PC-3 (cell line): ENCODE data around the gene MON1B. TPM values are rescaled to one million over a fixed set of nuclear protein-coding genes. Genes with fewer than 3 reads are reported as not detected.

ENCODE experiments used
- ATAC-seq: fragments of 200-7000 bp; cut with Tn5 transposase; 2 replicates; pipeline ENCODE4 v1.9.1; 2020; ENCODE audit warnings: mild to moderate bottlenecking, moderate library complexity
- BruUV-seq: library from RNA; stranded (reverse); fragments of 400-500 nt; replicated peaks from 2 replicates; lab custom pipeline; 2021; lab: Mats Ljungman, UMichigan
- CTCF ChIA-PET: fragments of 300-600 bp; sonication (Branson Sonifier 250); formaldehyde crosslinking; loops from one replicate; lab custom pipeline; 2022; ENCODE audit warnings: antibody characterized with exemption; lab: Charles Lee
- POLR2A ChIA-PET: fragments of 300-600 bp; sonication (Branson Sonifier 250); formaldehyde crosslinking; loops from one replicate; lab custom pipeline; 2022; ENCODE audit warnings: antibody characterized with exemption; ENCODE audit not compliant: unreplicated experiment; lab: Charles Lee
- DNase-seq: peaks from one replicate; pipeline ENCODE4 v3.0.0-alpha.2; 2015
- H2AFZ ChIP-seq: fragments of 300-600 bp; sonication (generic); 2 replicates; pipeline ENCODE4 v1.6.0; 2016; ENCODE audit warnings: antibody characterized with exemption, low read length
- H3F3A ChIP-seq: fragments of 300-600 bp; sonication (generic); one replicate; pipeline ENCODE4 v1.6.0; 2017; ENCODE audit warnings: antibody characterized with exemption, low read length, control low read depth, mild to moderate bottlenecking; ENCODE audit not compliant: unreplicated experiment
- H3K27ac ChIP-seq: fragments of 300-600 bp; sonication (generic); 2 replicates; pipeline ENCODE4 v1.5.1; 2016; ENCODE audit warnings: mild to moderate bottlenecking, low read length
- H3K27me3 ChIP-seq: fragments of 300-600 bp; sonication (generic); 2 replicates; pipeline ENCODE4 v1.6.1; 2016; ENCODE audit warnings: low read length, mixed read lengths
- H3K36me3 ChIP-seq: fragments of 300-600 bp; sonication (generic); 2 replicates; pipeline ENCODE4 v1.6.1; 2016; ENCODE audit warnings: low read depth, mixed run types, low read length, mixed read lengths
- H3K4me1 ChIP-seq: fragments of 300-600 bp; sonication (generic); 2 replicates; pipeline ENCODE4 v1.5.1; 2016; ENCODE audit warnings: low read length; ENCODE audit not compliant: insufficient read depth
- H3K4me2 ChIP-seq: fragments of 300-600 bp; sonication (generic); 2 replicates; pipeline ENCODE4 v1.6.0; 2016; ENCODE audit warnings: low read length
- H3K4me3 ChIP-seq: fragments of 300-600 bp; sonication (generic); 2 replicates; pipeline ENCODE4 v1.5.1; 2016; ENCODE audit warnings: mild to moderate bottlenecking, low read length, mixed read lengths
- H3K79me2 ChIP-seq: fragments of 300-600 bp; sonication (generic); 2 replicates; pipeline ENCODE4 v1.6.1; 2017; ENCODE audit warnings: low read length, mixed read lengths
- H3K9ac ChIP-seq: fragments of 300-600 bp; sonication (generic); 2 replicates; pipeline ENCODE4 v1.6.0; 2016; ENCODE audit warnings: mild to moderate bottlenecking, low read length
- H3K9me2 ChIP-seq: fragments of 300-600 bp; sonication (generic); replicated peaks from 2 replicates; pipeline ENCODE4 v1.6.1; 2016; ENCODE audit warnings: mixed run types, low read length, mixed read lengths
- H3K9me3 ChIP-seq: fragments of 300-600 bp; sonication (generic); 2 replicates; pipeline ENCODE4 v1.6.1; 2016; ENCODE audit warnings: low read length, mixed read lengths
- H4K20me1 ChIP-seq: fragments of 300-600 bp; sonication (generic); 2 replicates; pipeline ENCODE4 v1.6.1; 2016; ENCODE audit warnings: low read length, mixed read lengths
- CTCF ChIP-seq: fragments of 300-600 bp; sonication (generic); conservative IDR thresholded peaks from 2 replicates; pipeline ENCODE4 v1.5.1; 2017; ENCODE audit warnings: antibody characterized with exemption, low read depth, mild to moderate bottlenecking, low read length
- EZH2 ChIP-seq: fragments of 300-600 bp; sonication (generic); IDR thresholded peaks from one replicate; pipeline ENCODE4 v1.6.1; 2017; ENCODE audit warnings: antibody characterized with exemption, mild to moderate bottlenecking, low read length; ENCODE audit not compliant: unreplicated experiment
- EZH2phosphoT487 ChIP-seq: fragments of 300-600 bp; sonication (generic); IDR thresholded peaks from 2 replicates; pipeline ENCODE4 v1.6.1; 2018; ENCODE audit warnings: mild to moderate bottlenecking, antibody characterized with exemption, low read length, borderline replicate concordance
- intact Hi-C: fragments of 100-400 bp; cut with micrococcal nuclease; formaldehyde crosslinking; loops from 2 replicates; pipeline ENCODE4 v1.9.0; 2023
- total RNA-seq: library from RNA; depleted of rRNA; stranded (reverse); fragments of >200 nt; gene quantifications from 2 replicates; pipeline ENCODE4 v1.2.3, GENCODE V29; 2014

Gene MON1B
- total RNA-seq, 1 experiment from 2014 or later: 12.7 TPM

GRCh38 chr16:77194295-77195231 lies 3.6 kb downstream of the MON1B start:
- TF ChIP-seq EZH2: no peak
- Histone ChIP-seq H3K79me2 (peaks cover 21% of the 10 kb centered on the region), H2AFZ (no peak overlapping the region), H4K20me1 (no peaks in the 10 kb centered on the region), H3K27ac (no peak overlapping the region), H3K9me3 (no peaks in the 10 kb centered on the region), H3K9ac (no peak overlapping the region), H3K9me2 (no peaks in the 10 kb centered on the region), H3K4me2 (no peak overlapping the region), H3K27me3 (no peaks in the 10 kb centered on the region), H3K4me3 (no peak overlapping the region), H3K4me1 (peaks cover 11% of the 10 kb centered on the region), H3F3A (no peaks in the 10 kb centered on the region), H3K36me3 (no peaks in the 10 kb centered on the region; the same call in 1 of the 2 replicates)
- BruUV-seq: no TSS peak
- intact Hi-C loops: no loop called here
- ChIA-PET POLR2A (no interaction called here), CTCF (no interaction called here)
- ATAC-seq (no peak), DNase-seq (no peak)

- Histone ChIP-seq H3K27me3 (no peaks in the 10 kb centered on the region), H3K4me2 (no peak overlapping the region), H3K79me2 (peaks cover 21% of the 10 kb centered on the region), H3F3A (no peaks in the 10 kb centered on the region), H4K20me1 (no peaks in the 10 kb centered on the region), H3K9ac (no peak overlapping the region), H2AFZ (no peak overlapping the region), H3K36me3 (no peaks in the 10 kb centered on the region; the same call in 1 of the 2 replicates), H3K27ac (no peak overlapping the region), H3K9me3 (no peaks in the 10 kb centered on the region), H3K9me2 (no peaks in the 10 kb centered on the region), H3K4me3 (no peak overlapping the region), H3K4me1 (peaks cover 11% of the 10 kb centered on the region)
- BruUV-seq: no TSS peak
- ChIA-PET POLR2A (no interaction called here), CTCF (no interaction called here)
- ATAC-seq (no peak), DNase-seq (no peak)
- intact Hi-C loops: no loop called here
- TF ChIP-seq CTCF: no peak
- TF ChIP-seq EZH2phosphoT487: no peak
- TF ChIP-seq EZH2: no peak
Measured at GRCh38 chr16:77195411-77195810, 4.4 kb downstream of the MON1B start.

GRCh38 chr16:77197747-77198146 lies 6.8 kb downstream of the MON1B start:
- intact Hi-C loops: no loop called here
- no peak overlapping the region for H3K4me2 ChIP-seq
- peaks cover 5% of the 10 kb centered on the region for H3K79me2 ChIP-seq
- ATAC-seq: no peak
- no peak overlapping the region for H3K9ac ChIP-seq
- no peaks in the 10 kb centered on the region for H3K9me3 ChIP-seq
- no peak overlapping the region for H3K27ac ChIP-seq
- no peak for TF ChIP-seq EZH2
- TF ChIP-seq EZH2phosphoT487: no peak
- no peak for TF ChIP-seq CTCF
- H4K20me1 ChIP-seq: no peaks in the 10 kb centered on the region
- H3K36me3 ChIP-seq: no peaks in the 10 kb centered on the region; the same call in 1 of the 2 replicates
- no peaks in the 10 kb centered on the region for H3K27me3 ChIP-seq
- ChIA-PET CTCF (no interaction called here), POLR2A (no interaction called here)
- H3K4me3 ChIP-seq: no peak overlapping the region
- H2AFZ ChIP-seq: no peak overlapping the region
- H3K4me1 ChIP-seq: no peaks in the 10 kb centered on the region
- H3K9me2 ChIP-seq: no peaks in the 10 kb centered on the region
- no TSS peak for BruUV-seq
- no peaks in the 10 kb centered on the region for H3F3A ChIP-seq
- no peak for DNase-seq
